HFFc6 (cell line): ENCODE data around the gene DCAF12. TPM values are rescaled to one million over a fixed set of nuclear protein-coding genes. Genes with fewer than 3 reads are reported as not detected.

Experiments used
- DNase-seq: peaks from one replicate; pipeline ENCODE4 v3.0.0-alpha.2; 2018
- H3K27ac Mint-ChIP-seq: 2 replicates; pipeline ENCODE4 v1.8.0; 2020; ENCODE audit warnings: mild to moderate bottlenecking, mixed read lengths
- H3K27me3 Mint-ChIP-seq: 2 replicates; pipeline ENCODE4 v1.8.0; 2021; ENCODE audit warnings: mild to moderate bottlenecking, moderate library complexity, mixed read lengths; ENCODE audit not compliant: insufficient read depth
- H3K36me3 Mint-ChIP-seq: 2 replicates; pipeline ENCODE4 v1.8.0; 2021; ENCODE audit warnings: low read depth, mixed read lengths
- H3K4me1 Mint-ChIP-seq: 2 replicates; pipeline ENCODE4 v1.8.0; 2020; ENCODE audit warnings: low read depth, mixed read lengths
- H3K4me3 Mint-ChIP-seq: 2 replicates; pipeline ENCODE4 v1.8.0; 2020; ENCODE audit warnings: mild to moderate bottlenecking, moderate library complexity, mixed read lengths
- H3K9me3 Mint-ChIP-seq: 2 replicates; pipeline ENCODE4 v1.8.0; 2020; ENCODE audit warnings: mild to moderate bottlenecking, mixed read lengths
- CTCF ChIP-seq: fragments of 200-600 bp; sonication (generic); IDR thresholded peaks from 2 replicates; pipeline ENCODE4 v1.5.0; 2021; ENCODE audit warnings: antibody characterized with exemption, mild to moderate bottlenecking
- total RNA-seq, 6 experiments: library from RNA; stranded (reverse); fragmentation: NEBNext Ultra II Directional; extraction: Animal tissue kit (Norgen Biotek cat#: 25700); gene quantifications; 2 replicates in 1 of 6; 3 replicates in 5 of 6; pipeline ENCODE4 v1.2.3, GENCODE V29; 2021

Gene DCAF12
- total RNA-seq, 6 experiments from 2014 or later = 18.0 to 23.2 (median 19.1) TPM

GRCh38 chr9:34106110-34106509, 20.4 kb downstream of the DCAF12 start:
- Mint-ChIP-seq H3K4me1 (peaks cover 18% of the 10 kb centered on the region), H3K4me3 (no peak overlapping the region), H3K36me3 (peaks cover 12% of the 10 kb centered on the region), H3K27me3 (no peaks in the 10 kb centered on the region; the same call in 1 of the 2 replicates), H3K27ac (peak overlapping the region; percentile 41; the same call in 1 of the 2 replicates), H3K9me3 (no peaks in the 10 kb centered on the region)
- DNase-seq = peak; percentile 4
- TF ChIP-seq CTCF = no peak

GRCh38 chr9:34102796-34103195, 23.7 kb downstream of the DCAF12 start:
- H3K36me3 Mint-ChIP-seq = peaks cover 19% of the 10 kb centered on the region
- peaks cover 11% of the 10 kb centered on the region for H3K4me1 Mint-ChIP-seq
- H3K27ac Mint-ChIP-seq = no peak overlapping the region

GRCh38 chr9:34098307-34098706, 28.2 kb downstream of the DCAF12 start:
- H3K4me3 Mint-ChIP-seq = no peak overlapping the region
- no peaks in the 10 kb centered on the region for H3K4me1 Mint-ChIP-seq
- no peaks in the 10 kb centered on the region for H3K27me3 Mint-ChIP-seq
- no peak for DNase-seq
- H3K27ac Mint-ChIP-seq = no peak overlapping the region
- H3K9me3 Mint-ChIP-seq = no peaks in the 10 kb centered on the region
- peaks cover 11% of the 10 kb centered on the region; the same call in 1 of the 2 replicates for H3K36me3 Mint-ChIP-seq
- TF ChIP-seq CTCF = no peak

More at GRCh38 chr9:34102796-34103195, 23.7 kb downstream of the DCAF12 start:
- H3K27me3 Mint-ChIP-seq = no peaks in the 10 kb centered on the region; the same call in 1 of the 2 replicates
- no peak overlapping the region for H3K4me3 Mint-ChIP-seq
- TF ChIP-seq CTCF = no peak
- no peak for DNase-seq
- H3K9me3 Mint-ChIP-seq = no peaks in the 10 kb centered on the region

- H3K9me3 Mint-ChIP-seq = no peaks in the 10 kb centered on the region
- DNase-seq = no peak
- H3K36me3 Mint-ChIP-seq = peaks cover 15% of the 10 kb centered on the region; the same call in 1 of the 2 replicates
- H3K27me3 Mint-ChIP-seq = no peaks in the 10 kb centered on the region
- no peaks in the 10 kb centered on the region for H3K4me1 Mint-ChIP-seq
- no peak for TF ChIP-seq CTCF
- H3K4me3 Mint-ChIP-seq = no peak overlapping the region
- H3K27ac Mint-ChIP-seq = no peak overlapping the region
Observed at GRCh38 chr9:34097865-34098264, 28.6 kb downstream of the DCAF12 start.

DNA sequence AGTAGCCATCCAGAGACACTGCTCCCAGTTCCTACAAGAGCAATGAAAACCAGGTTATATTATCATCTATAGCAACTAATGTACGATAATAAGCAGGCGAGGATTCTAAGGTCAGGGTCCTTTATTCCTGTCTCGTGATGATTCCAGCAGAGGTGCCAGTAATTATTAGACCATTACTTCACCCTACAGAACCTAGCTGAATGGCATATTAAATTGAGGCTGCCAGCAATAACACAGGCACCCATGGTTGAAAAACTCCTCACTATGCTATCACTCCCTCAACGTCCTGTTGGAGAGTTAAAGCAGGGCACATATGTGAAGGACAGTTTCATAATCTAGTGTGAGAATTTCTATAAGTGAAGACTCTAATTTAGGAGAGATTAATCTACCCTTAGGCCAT, 29.7 kb downstream of the DCAF12 start:
- no peak for TF ChIP-seq CTCF
- Mint-ChIP-seq H3K4me3 (no peak overlapping the region), H3K36me3 (peaks cover 16% of the 10 kb centered on the region), H3K27me3 (no peaks in the 10 kb centered on the region), H3K27ac (no peak overlapping the region), H3K9me3 (no peaks in the 10 kb centered on the region), H3K4me1 (no peaks in the 10 kb centered on the region)
- no peak for DNase-seq

GRCh38 chr9:34093578-34093977, 32.9 kb downstream of the DCAF12 start:
- Mint-ChIP-seq H3K36me3 (peaks cover 23% of the 10 kb centered on the region), H3K27me3 (peaks cover 2% of the 10 kb centered on the region; the same call in 1 of the 2 replicates), H3K4me1 (no peaks in the 10 kb centered on the region), H3K9me3 (no peaks in the 10 kb centered on the region), H3K27ac (no peak overlapping the region), H3K4me3 (no peak overlapping the region)
- TF ChIP-seq CTCF = no peak
- no peak for DNase-seq
